SK-N-SH treated with all-trans-retinoic acid at 6 μM for 48 hours (cell line): Measurements from ENCODE around the gene UGT1A4.

Source experiments
- ATAC-seq: fragments of 200-7000 bp; cut with Tn5 transposase; 3 replicates; pipeline ENCODE4 v1.9.1; 2020; ENCODE audit warnings: mild to moderate bottlenecking, moderate library complexity
- ARNTL ChIP-seq: fragments of 450-650 bp; formaldehyde crosslinking; IDR thresholded peaks from 2 replicates; pipeline ENCODE4 v1.5.0; 2020; ENCODE audit warnings: low read depth, mild to moderate bottlenecking, moderate library complexity, borderline replicate concordance
- BACH2 ChIP-seq: fragments of 250-450 bp; sonication (Bioruptor Pico); IDR thresholded peaks from 2 replicates; pipeline ENCODE4 v1.9.0; 2021; ENCODE audit warnings: mild to moderate bottlenecking, borderline replicate concordance
- GLIS3 ChIP-seq: fragments of 250-450 bp; sonication (Bioruptor Pico); IDR thresholded peaks from 2 replicates; pipeline ENCODE4 v1.5.0; 2020; ENCODE audit warnings: mild to moderate bottlenecking, moderate library complexity
- ISL1 ChIP-seq: fragments of 250-450 bp; sonication (Bioruptor Pico); IDR thresholded peaks from 2 replicates; pipeline ENCODE4 v2.1.2; 2022; ENCODE audit warnings: mild to moderate bottlenecking, moderate library complexity
- PPARA ChIP-seq: fragments of 250-450 bp; sonication (Bioruptor Pico); IDR thresholded peaks from 2 replicates; pipeline ENCODE4 v1.5.0; 2020; ENCODE audit warnings: mild to moderate bottlenecking, borderline replicate concordance
- RARB ChIP-seq: fragments of 250-450 bp; sonication (Bioruptor Pico); IDR thresholded peaks from 2 replicates; pipeline ENCODE4 v1.8.0; 2021; ENCODE audit warnings: mild to moderate bottlenecking, moderate library complexity
- SNAI2 ChIP-seq: fragments of 250-450 bp; sonication (Bioruptor Pico); IDR thresholded peaks from 2 replicates; pipeline ENCODE4 v1.5.0; 2020; ENCODE audit warnings: mild to moderate bottlenecking, moderate library complexity
- TCF4 ChIP-seq: fragments of 250-450 bp; sonication (Bioruptor Pico); IDR thresholded peaks from 2 replicates; pipeline ENCODE4 v1.8.0; 2021; ENCODE audit warnings: mild to moderate bottlenecking, moderate library complexity, borderline replicate concordance
- TOX ChIP-seq: fragments of 250-450 bp; sonication (Bioruptor Pico); IDR thresholded peaks from 2 replicates; pipeline ENCODE4 v1.8.0; 2021; ENCODE audit warnings: mild to moderate bottlenecking, moderate library complexity, borderline replicate concordance
- ZC3H10 ChIP-seq: fragments of 250-450 bp; sonication (Bioruptor Pico); IDR thresholded peaks from 2 replicates; pipeline ENCODE4 v1.5.1; 2021; ENCODE audit warnings: mild to moderate bottlenecking, moderate library complexity
- ZFP3 ChIP-seq: fragments of 250-450 bp; sonication (Bioruptor Pico); IDR thresholded peaks from 2 replicates; pipeline ENCODE4 v1.5.0; 2020; ENCODE audit warnings: mild to moderate bottlenecking, moderate library complexity
- ZNF565 ChIP-seq: fragments of 450-650 bp; formaldehyde crosslinking; conservative IDR thresholded peaks from 2 replicates; pipeline ENCODE4 v1.5.0; 2020; ENCODE audit warnings: low read depth, mild to moderate bottlenecking, moderate library complexity
- ZNF70 ChIP-seq: fragments of 450-650 bp; formaldehyde crosslinking; IDR thresholded peaks from 2 replicates; pipeline ENCODE4 v1.5.0; 2020; ENCODE audit warnings: mild to moderate bottlenecking, moderate library complexity
- TF ChIP-seq, protein P1 (sequence below): fragments of 250-450 bp; sonication (Bioruptor Pico); IDR thresholded peaks from 2 replicates; pipeline ENCODE4 v1.5.0; 2020; ENCODE audit warnings: mild to moderate bottlenecking, moderate library complexity
- TF ChIP-seq, protein P2 (sequence below): fragments of 250-450 bp; sonication (Bioruptor Pico); IDR thresholded peaks from 2 replicates; pipeline ENCODE4 v1.8.0; 2021; ENCODE audit warnings: low read depth, mild to moderate bottlenecking, moderate library complexity, borderline replicate concordance
- TF ChIP-seq, protein P3 (sequence below): fragments of 250-450 bp; sonication (Bioruptor Pico); IDR thresholded peaks from 2 replicates; pipeline ENCODE4 v1.5.1; 2020; ENCODE audit warnings: low read depth, mild to moderate bottlenecking, moderate library complexity
- TF ChIP-seq, protein P4 (sequence below): fragments of 250-450 bp; sonication (Bioruptor Pico); IDR thresholded peaks from 2 replicates; pipeline ENCODE4 v1.8.0; 2020; ENCODE audit warnings: mild to moderate bottlenecking, moderate library complexity, borderline replicate concordance
- TF ChIP-seq, protein P5 (sequence below): fragments of 250-450 bp; sonication (Bioruptor Pico); IDR thresholded peaks from 2 replicates; pipeline ENCODE4 v1.5.1; 2021; ENCODE audit warnings: mild to moderate bottlenecking, moderate library complexity

Gene UGT1A4

DNA sequence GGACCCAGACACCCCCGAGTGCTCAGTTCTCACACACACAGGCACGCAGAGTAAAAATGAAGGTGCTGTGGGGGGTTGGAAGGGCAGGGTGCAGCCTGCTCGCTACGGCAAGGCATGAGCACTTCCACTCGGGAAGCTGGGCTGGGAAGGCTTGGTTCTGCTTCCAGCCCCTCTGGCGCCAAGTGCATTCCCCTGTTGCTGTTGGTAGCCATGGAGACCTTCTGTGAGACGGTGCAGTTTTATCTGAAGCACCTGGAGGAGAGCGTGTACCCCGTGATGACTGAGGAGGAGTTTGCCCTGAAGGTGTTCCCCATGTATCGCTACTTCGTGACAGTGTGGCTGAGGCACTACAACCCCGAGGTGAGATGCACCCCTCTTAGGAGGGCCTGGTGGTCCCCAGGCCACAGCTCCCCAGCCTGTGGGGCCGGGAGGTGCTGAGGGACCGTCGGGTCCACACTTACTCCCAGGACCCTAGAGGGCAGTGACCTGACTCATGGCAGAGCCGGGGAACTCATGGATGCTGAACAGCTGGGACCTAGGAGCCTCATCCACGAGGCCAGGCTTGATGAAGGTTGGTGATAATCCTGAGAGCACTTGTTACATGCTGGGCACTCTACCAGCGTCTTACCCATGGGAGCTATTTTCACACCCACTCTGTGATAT is 75.1 kb downstream of the UGT1A4 start:
- TF ChIP-seq ISL1 (no peak), ZFP3 (CRISPR knock-in tag) (no peak), TCF4 (no peak), TOX (CRISPR knock-in tag) (no peak), PPARA (no peak), ZC3H10 (CRISPR knock-in tag) (no peak), ZNF70 (CRISPR knock-in tag) (no peak), SNAI2 (CRISPR knock-in tag) (no peak), GLIS3 (CRISPR knock-in tag) (no peak), RARB (no peak), BACH2 (CRISPR knock-in tag) (no peak)
- TF ChIP-seq, protein P1, sequence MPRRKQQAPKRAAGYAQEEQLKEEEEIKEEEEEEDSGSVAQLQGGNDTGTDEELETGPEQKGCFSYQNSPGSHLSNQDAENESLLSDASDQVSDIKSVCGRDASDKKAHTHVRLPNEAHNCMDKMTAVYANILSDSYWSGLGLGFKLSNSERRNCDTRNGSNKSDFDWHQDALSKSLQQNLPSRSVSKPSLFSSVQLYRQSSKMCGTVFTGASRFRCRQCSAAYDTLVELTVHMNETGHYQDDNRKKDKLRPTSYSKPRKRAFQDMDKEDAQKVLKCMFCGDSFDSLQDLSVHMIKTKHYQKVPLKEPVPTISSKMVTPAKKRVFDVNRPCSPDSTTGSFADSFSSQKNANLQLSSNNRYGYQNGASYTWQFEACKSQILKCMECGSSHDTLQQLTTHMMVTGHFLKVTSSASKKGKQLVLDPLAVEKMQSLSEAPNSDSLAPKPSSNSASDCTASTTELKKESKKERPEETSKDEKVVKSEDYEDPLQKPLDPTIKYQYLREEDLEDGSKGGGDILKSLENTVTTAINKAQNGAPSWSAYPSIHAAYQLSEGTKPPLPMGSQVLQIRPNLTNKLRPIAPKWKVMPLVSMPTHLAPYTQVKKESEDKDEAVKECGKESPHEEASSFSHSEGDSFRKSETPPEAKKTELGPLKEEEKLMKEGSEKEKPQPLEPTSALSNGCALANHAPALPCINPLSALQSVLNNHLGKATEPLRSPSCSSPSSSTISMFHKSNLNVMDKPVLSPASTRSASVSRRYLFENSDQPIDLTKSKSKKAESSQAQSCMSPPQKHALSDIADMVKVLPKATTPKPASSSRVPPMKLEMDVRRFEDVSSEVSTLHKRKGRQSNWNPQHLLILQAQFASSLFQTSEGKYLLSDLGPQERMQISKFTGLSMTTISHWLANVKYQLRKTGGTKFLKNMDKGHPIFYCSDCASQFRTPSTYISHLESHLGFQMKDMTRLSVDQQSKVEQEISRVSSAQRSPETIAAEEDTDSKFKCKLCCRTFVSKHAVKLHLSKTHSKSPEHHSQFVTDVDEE: no peak
- TF ChIP-seq, protein P2, sequence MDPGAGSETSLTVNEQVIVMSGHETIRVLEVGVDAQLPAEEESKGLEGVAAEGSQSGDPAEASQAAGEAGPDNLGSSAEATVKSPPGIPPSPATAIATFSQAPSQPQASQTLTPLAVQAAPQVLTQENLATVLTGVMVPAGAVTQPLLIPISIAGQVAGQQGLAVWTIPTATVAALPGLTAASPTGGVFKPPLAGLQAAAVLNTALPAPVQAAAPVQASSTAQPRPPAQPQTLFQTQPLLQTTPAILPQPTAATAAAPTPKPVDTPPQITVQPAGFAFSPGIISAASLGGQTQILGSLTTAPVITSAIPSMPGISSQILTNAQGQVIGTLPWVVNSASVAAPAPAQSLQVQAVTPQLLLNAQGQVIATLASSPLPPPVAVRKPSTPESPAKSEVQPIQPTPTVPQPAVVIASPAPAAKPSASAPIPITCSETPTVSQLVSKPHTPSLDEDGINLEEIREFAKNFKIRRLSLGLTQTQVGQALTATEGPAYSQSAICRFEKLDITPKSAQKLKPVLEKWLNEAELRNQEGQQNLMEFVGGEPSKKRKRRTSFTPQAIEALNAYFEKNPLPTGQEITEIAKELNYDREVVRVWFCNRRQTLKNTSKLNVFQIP (CRISPR knock-in tag): no peak
- TF ChIP-seq, protein P3, sequence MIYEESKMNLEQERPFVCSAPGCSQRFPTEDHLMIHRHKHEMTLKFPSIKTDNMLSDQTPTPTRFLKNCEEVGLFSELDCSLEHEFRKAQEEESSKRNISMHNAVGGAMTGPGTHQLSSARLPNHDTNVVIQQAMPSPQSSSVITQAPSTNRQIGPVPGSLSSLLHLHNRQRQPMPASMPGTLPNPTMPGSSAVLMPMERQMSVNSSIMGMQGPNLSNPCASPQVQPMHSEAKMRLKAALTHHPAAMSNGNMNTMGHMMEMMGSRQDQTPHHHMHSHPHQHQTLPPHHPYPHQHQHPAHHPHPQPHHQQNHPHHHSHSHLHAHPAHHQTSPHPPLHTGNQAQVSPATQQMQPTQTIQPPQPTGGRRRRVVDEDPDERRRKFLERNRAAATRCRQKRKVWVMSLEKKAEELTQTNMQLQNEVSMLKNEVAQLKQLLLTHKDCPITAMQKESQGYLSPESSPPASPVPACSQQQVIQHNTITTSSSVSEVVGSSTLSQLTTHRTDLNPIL (CRISPR knock-in tag): no peak
- TF ChIP-seq, protein P4, sequence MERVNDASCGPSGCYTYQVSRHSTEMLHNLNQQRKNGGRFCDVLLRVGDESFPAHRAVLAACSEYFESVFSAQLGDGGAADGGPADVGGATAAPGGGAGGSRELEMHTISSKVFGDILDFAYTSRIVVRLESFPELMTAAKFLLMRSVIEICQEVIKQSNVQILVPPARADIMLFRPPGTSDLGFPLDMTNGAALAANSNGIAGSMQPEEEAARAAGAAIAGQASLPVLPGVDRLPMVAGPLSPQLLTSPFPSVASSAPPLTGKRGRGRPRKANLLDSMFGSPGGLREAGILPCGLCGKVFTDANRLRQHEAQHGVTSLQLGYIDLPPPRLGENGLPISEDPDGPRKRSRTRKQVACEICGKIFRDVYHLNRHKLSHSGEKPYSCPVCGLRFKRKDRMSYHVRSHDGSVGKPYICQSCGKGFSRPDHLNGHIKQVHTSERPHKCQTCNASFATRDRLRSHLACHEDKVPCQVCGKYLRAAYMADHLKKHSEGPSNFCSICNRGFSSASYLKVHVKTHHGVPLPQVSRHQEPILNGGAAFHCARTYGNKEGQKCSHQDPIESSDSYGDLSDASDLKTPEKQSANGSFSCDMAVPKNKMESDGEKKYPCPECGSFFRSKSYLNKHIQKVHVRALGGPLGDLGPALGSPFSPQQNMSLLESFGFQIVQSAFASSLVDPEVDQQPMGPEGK (CRISPR knock-in tag): no peak
- TF ChIP-seq, protein P5, sequence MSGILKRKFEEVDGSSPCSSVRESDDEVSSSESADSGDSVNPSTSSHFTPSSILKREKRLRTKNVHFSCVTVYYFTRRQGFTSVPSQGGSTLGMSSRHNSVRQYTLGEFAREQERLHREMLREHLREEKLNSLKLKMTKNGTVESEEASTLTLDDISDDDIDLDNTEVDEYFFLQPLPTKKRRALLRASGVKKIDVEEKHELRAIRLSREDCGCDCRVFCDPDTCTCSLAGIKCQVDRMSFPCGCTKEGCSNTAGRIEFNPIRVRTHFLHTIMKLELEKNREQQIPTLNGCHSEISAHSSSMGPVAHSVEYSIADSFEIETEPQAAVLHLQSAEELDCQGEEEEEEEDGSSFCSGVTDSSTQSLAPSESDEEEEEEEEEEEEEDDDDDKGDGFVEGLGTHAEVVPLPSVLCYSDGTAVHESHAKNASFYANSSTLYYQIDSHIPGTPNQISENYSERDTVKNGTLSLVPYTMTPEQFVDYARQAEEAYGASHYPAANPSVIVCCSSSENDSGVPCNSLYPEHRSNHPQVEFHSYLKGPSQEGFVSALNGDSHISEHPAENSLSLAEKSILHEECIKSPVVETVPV (CRISPR knock-in tag): no peak
- ATAC-seq: no peak

DNA sequence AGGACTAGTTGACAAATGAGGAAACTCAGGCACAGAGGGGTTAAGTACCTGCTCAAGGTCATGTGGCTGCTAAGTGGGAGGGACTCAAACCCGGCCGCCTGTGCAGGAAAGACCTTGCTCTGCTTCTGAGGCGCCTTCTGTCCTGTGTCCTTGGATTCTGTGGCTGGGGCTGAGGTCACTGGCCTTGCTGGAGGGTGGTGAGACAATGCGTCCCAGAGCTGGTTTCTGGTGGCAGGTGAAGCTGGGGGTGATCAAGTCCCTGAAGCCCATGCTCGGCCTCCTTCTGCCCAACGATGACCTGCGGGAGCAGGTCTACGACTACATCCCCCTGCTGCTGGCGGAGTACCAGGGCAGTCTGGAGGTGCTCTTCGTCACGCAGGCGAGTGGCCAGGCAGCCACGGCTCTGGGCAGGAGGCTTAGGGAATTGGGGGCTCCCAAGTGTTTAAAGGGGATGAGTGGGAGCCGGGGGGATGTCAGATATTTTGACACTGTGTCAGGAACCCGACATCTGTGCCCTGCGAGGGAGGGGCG is 75.7 kb downstream of the UGT1A4 start:
- no peak for ATAC-seq
- TF ChIP-seq ARNTL (CRISPR knock-in tag): no peak
- TF ChIP-seq, protein P2 (CRISPR knock-in tag): no peak
- TF ChIP-seq, protein P1: no peak
- TF ChIP-seq ZNF565 (CRISPR knock-in tag): no peak
- TF ChIP-seq, all 23 proteins: peak for 0
